H1 (cell line): ENCODE results near the gene LAMTOR4. TPM values are rescaled to one million over a fixed set of nuclear protein-coding genes. Genes with fewer than 3 reads are reported as not detected.

Experiments used
- CBX8 ChIP-seq: fragments of 300-800, 300-1000 bp; sonication (generic); IDR thresholded peaks from 2 replicates; pipeline ENCODE4 v1.7.1; 2016; ENCODE audit warnings: low read depth, low read length, borderline replicate concordance
- GTF2F1 ChIP-seq: IDR thresholded peaks from 2 replicates; pipeline ENCODE4 v1.6.1; 2012; ENCODE audit warnings: low read depth, low read length, improper control_type of control experiment, borderline replicate concordance
- RBBP5 ChIP-seq: IDR thresholded peaks from 2 replicates; pipeline ENCODE4 v1.7.1; 2012; ENCODE audit warnings: low read depth, mild to moderate bottlenecking, inconsistent platforms, low read length, moderate library complexity, borderline replicate concordance
- RXRA ChIP-seq: IDR thresholded peaks from 2 replicates; pipeline ENCODE4 v1.6.1; 2011; ENCODE audit warnings: low read depth, mild to moderate bottlenecking, low read length, moderate library complexity; ENCODE audit not compliant: insufficient read depth
- TBP ChIP-seq: IDR thresholded peaks from 2 replicates; pipeline ENCODE4 v1.6.1; 2011; ENCODE audit warnings: low read depth, low read length, improper control_type of control experiment
- TCF12 ChIP-seq: IDR thresholded peaks from 2 replicates; pipeline ENCODE4 v1.6.1; 2011; ENCODE audit warnings: low read depth, mild to moderate bottlenecking, low read length
- TEAD4 ChIP-seq: IDR thresholded peaks from 2 replicates; pipeline ENCODE4 v1.6.1; 2012; ENCODE audit warnings: low read depth, low read length, inconsistent platforms, mixed read lengths
- polyA plus RNA-seq, 7 experiments: library from polyadenylated mRNA; depleted of rRNA in 3 of 7; stranded (reverse) in 5 of 7; unstranded in 2 of 7; fragments of >200 nt in 5 of 7; fragments of 200-250 nt in 2 of 7; gene quantifications; 1 replicate in 5 of 7; 2 replicates in 1 of 7; 4 replicates in 1 of 7; pipeline versions ENCODE4 v1.2.1 to v1.2.3, GENCODE V29; 2011 to 2013; ENCODE audit warnings: missing spikeins in 2 of 7, mixed read lengths in 2 of 7
- total RNA-seq: library from RNA; stranded (reverse); fragmentation: NEBNext Ultra II Directional; extraction: Animal tissue kit (Norgen Biotek cat#: 25700); gene quantifications from 2 replicates; pipeline ENCODE4 v1.2.1, GENCODE V29; 2021
- TF ChIP-seq, protein P1 (sequence below): fragments of 300-600 bp; sonication (generic); IDR thresholded peaks from 2 replicates; pipeline ENCODE4 v1.7.1; 2012; ENCODE audit warnings: low read length, moderate library complexity, mild to moderate bottlenecking, inconsistent platforms; ENCODE audit not compliant: insufficient replicate concordance
- TF ChIP-seq, protein P2 (sequence below): IDR thresholded peaks from 2 replicates; pipeline ENCODE4 v1.6.1; 2012; ENCODE audit warnings: inconsistent platforms

The LAMTOR4 gene
- total and polyA plus RNA-seq, 2 of the 8 experiments (the other 6 are each of a cell fraction or from before 2014, with no cell fraction given): 153 to 622 TPM

DNA sequence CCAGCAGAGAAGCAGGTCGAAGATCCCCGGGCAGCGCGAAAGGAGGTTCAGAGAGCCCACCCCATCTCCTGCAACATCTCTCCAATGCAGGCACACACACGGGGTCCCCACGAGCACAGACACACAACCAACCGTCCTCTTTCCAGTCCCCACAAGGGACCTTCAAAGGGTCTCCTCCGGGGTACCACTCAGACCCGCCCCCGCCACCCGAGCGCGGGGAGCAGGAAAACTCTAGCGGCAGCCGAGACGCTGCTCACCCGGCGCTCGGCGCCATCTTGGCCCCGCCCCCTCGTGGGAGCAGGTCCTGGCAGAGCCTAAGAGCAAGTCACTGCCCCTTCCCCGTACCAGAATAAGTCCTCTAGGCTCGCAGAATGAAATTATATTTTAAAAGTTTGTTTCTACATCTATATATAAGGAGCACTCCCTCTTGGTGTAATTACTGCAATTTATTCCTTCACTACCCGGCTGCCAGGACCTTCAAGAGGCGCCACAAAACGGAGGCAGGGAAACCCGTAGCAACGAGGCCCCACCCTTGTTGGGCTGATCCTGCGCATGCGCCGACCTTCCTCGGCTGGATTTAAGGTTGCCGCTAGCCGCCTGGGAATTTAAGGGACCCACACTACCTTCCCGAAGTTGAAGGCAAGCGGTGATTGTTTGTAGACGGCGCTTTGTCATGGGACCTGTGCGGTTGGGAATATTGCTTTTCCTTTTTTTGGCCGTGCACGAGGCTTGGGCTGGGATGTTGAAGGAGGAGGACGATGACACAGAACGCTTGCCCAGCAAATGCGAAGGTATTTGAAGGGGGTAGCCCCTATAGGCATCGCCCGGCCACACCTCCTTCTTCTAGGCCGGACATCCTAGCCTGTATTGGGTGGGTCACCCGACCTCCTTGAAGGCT is 29.4 kb upstream of the LAMTOR4 start, which contains the start of the genes CNPY4 and TAF6 (continued):
- TF ChIP-seq, protein P1, sequence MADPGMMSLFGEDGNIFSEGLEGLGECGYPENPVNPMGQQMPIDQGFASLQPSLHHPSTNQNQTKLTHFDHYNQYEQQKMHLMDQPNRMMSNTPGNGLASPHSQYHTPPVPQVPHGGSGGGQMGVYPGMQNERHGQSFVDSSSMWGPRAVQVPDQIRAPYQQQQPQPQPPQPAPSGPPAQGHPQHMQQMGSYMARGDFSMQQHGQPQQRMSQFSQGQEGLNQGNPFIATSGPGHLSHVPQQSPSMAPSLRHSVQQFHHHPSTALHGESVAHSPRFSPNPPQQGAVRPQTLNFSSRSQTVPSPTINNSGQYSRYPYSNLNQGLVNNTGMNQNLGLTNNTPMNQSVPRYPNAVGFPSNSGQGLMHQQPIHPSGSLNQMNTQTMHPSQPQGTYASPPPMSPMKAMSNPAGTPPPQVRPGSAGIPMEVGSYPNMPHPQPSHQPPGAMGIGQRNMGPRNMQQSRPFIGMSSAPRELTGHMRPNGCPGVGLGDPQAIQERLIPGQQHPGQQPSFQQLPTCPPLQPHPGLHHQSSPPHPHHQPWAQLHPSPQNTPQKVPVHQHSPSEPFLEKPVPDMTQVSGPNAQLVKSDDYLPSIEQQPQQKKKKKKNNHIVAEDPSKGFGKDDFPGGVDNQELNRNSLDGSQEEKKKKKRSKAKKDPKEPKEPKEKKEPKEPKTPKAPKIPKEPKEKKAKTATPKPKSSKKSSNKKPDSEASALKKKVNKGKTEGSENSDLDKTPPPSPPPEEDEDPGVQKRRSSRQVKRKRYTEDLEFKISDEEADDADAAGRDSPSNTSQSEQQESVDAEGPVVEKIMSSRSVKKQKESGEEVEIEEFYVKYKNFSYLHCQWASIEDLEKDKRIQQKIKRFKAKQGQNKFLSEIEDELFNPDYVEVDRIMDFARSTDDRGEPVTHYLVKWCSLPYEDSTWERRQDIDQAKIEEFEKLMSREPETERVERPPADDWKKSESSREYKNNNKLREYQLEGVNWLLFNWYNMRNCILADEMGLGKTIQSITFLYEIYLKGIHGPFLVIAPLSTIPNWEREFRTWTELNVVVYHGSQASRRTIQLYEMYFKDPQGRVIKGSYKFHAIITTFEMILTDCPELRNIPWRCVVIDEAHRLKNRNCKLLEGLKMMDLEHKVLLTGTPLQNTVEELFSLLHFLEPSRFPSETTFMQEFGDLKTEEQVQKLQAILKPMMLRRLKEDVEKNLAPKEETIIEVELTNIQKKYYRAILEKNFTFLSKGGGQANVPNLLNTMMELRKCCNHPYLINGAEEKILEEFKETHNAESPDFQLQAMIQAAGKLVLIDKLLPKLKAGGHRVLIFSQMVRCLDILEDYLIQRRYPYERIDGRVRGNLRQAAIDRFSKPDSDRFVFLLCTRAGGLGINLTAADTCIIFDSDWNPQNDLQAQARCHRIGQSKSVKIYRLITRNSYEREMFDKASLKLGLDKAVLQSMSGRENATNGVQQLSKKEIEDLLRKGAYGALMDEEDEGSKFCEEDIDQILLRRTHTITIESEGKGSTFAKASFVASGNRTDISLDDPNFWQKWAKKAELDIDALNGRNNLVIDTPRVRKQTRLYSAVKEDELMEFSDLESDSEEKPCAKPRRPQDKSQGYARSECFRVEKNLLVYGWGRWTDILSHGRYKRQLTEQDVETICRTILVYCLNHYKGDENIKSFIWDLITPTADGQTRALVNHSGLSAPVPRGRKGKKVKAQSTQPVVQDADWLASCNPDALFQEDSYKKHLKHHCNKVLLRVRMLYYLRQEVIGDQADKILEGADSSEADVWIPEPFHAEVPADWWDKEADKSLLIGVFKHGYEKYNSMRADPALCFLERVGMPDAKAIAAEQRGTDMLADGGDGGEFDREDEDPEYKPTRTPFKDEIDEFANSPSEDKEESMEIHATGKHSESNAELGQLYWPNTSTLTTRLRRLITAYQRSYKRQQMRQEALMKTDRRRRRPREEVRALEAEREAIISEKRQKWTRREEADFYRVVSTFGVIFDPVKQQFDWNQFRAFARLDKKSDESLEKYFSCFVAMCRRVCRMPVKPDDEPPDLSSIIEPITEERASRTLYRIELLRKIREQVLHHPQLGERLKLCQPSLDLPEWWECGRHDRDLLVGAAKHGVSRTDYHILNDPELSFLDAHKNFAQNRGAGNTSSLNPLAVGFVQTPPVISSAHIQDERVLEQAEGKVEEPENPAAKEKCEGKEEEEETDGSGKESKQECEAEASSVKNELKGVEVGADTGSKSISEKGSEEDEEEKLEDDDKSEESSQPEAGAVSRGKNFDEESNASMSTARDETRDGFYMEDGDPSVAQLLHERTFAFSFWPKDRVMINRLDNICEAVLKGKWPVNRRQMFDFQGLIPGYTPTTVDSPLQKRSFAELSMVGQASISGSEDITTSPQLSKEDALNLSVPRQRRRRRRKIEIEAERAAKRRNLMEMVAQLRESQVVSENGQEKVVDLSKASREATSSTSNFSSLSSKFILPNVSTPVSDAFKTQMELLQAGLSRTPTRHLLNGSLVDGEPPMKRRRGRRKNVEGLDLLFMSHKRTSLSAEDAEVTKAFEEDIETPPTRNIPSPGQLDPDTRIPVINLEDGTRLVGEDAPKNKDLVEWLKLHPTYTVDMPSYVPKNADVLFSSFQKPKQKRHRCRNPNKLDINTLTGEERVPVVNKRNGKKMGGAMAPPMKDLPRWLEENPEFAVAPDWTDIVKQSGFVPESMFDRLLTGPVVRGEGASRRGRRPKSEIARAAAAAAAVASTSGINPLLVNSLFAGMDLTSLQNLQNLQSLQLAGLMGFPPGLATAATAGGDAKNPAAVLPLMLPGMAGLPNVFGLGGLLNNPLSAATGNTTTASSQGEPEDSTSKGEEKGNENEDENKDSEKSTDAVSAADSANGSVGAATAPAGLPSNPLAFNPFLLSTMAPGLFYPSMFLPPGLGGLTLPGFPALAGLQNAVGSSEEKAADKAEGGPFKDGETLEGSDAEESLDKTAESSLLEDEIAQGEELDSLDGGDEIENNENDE: no peak
- TF ChIP-seq TBP (peak; percentile 96), TCF12 (no peak), TEAD4 (no peak), GTF2F1 (no peak), RXRA (no peak), CBX8 (no peak), RBBP5 (0 out of 2 replicates have a peak, but pooled peaks have one; percentile 75)
- TF ChIP-seq, protein P2, sequence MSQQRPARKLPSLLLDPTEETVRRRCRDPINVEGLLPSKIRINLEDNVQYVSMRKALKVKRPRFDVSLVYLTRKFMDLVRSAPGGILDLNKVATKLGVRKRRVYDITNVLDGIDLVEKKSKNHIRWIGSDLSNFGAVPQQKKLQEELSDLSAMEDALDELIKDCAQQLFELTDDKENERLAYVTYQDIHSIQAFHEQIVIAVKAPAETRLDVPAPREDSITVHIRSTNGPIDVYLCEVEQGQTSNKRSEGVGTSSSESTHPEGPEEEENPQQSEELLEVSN: 0 out of 2 replicates have a peak, but pooled peaks have one; percentile 9
